GM10266 (cell line): ENCODE results near the gene PEX12.

Source experiments
- DNase-seq: peaks from one replicate; pipeline ENCODE4 v3.0.0; 2012; ENCODE audit errors: extremely low spot score
- TF ChIP-seq, protein P1 (sequence below): IDR thresholded peaks from 2 replicates; pipeline ENCODE4 v1.5.1; 2012; ENCODE audit warnings: mild to moderate bottlenecking, low read depth; ENCODE audit not compliant: control insufficient read depth, insufficient read depth; ENCODE audit errors: missing control alignments

The PEX12 gene

DNA sequence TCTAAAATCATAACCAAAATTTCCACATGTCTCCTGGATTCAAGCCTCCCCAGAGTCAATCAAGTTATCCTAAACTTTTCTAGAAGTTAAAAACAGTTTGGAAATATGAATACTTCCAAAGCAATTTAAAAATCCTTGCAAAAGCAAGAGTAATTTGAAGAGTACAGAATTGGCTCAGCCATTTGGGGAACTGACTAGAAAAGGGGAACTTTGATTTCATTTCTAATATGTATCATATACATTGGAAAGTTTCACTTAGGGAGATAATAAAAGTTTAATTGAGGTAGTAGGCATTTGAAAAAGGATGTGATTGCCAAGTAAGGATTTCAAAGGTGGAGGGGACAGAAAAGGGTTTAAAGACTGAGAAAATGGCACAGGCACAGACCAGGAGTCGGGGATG lies 31.9 kb downstream of the PEX12 start:
- TF ChIP-seq, protein P1, sequence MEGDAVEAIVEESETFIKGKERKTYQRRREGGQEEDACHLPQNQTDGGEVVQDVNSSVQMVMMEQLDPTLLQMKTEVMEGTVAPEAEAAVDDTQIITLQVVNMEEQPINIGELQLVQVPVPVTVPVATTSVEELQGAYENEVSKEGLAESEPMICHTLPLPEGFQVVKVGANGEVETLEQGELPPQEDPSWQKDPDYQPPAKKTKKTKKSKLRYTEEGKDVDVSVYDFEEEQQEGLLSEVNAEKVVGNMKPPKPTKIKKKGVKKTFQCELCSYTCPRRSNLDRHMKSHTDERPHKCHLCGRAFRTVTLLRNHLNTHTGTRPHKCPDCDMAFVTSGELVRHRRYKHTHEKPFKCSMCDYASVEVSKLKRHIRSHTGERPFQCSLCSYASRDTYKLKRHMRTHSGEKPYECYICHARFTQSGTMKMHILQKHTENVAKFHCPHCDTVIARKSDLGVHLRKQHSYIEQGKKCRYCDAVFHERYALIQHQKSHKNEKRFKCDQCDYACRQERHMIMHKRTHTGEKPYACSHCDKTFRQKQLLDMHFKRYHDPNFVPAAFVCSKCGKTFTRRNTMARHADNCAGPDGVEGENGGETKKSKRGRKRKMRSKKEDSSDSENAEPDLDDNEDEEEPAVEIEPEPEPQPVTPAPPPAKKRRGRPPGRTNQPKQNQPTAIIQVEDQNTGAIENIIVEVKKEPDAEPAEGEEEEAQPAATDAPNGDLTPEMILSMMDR: no peak
- no peak for DNase-seq

GRCh38 chr17:35545150-35545549 lies 33.2 kb downstream of the PEX12 start:
- DNase-seq: no peak
- TF ChIP-seq, protein P1: no peak

DNA sequence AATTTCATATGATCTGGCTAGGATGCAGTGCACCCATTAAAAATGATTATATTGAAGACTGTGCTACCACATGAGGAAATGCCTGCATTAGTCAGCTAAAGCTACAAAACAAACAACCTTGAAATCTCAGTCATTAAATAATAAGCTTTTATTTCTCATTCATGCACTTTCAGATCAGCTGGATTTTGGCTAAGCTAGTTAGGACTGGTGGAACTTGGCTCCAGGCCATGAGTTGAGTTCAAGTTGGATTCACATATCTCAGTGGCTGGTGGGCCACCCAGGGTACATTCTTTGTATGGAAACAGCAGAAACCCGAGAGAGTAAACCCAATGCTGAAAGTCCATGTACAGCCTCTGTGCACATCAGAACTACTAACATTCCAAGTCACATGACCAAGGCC lies 34.5 kb downstream of the PEX12 start:
- TF ChIP-seq, protein P1: no peak
- no peak for DNase-seq

DNA sequence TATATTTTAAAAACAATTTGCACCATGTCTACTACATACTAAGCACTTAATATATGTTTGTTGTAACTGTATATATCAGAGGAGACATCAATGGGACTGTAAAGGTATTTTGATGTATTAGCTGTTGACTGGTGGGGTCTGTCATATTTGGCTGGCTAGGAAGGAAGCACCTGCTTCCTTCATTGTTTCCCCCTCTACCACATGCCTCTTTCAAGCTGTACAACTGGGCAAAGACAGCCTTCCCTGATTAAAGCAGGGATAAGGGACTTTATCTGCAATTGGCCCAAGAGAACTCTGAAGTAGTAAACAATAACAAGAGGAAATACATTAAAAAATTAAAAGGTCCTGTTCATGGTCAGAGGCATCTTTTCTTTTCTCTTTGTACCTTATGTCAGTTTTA lies 35.4 kb downstream of the PEX12 start:
- TF ChIP-seq, protein P1: no peak
- DNase-seq: no peak

GRCh38 chr17:35541434-35541833 lies 36.9 kb downstream of the PEX12 start:
- TF ChIP-seq, protein P1: no peak
- DNase-seq: no peak

DNA sequence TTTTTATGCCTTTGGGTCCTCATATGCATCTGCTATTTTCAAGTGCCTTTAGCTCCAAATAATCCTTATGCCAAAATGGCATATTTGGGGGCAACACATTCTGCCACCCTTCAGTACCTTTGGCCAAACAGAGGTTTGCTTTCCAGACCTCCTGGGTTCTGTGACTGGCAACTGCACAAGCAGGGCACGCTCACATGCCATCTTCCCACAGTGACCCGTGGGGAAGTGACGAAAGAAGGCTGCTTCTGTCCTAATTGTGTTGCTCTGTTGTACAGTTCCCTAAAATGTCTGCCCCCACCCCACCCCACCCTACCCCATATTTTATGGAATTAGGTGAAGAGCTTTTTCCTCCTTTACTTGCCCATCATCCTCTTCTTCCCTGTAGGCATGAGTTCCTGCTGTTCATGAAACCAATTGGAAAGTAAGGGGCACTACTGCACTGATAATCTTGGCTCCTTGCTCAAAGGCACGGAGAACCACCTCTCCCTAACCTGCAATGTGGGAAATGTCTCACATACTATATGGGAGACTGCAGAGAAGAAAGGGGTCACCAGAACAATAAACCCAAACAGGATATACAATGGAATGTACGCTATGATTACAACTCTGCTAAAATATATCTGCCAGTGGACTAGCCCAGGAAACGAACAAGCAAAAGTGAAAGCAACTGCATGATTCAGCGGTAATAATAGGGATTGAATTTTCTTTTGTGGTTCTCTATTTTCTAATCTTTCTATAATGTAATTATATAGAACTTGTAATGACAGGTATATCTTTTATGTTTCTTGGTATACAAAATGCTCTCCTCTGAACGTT lies 37.6 kb downstream of the PEX12 start:
- DNase-seq: no peak
- TF ChIP-seq, protein P1: no peak

DNA sequence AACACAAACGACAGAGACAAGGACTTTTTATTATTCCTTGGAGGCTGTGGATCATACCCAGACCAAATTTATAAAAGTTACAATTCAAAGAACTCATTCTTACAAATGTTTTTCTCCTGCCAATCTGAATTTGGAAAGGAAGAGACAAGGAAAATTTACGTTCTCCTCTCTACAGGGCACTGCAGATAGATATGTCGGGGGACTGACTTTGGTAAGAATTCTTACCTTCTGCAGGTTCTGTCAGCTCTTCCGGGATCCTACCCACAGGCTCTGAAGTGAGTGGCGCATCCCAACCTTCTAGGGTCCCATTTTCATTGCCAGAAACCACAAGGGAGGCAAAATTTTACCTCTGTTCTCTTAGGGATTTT lies 38.7 kb downstream of the PEX12 start:
- TF ChIP-seq, protein P1: no peak
- no peak for DNase-seq
